ENCODE measurements around the gene TFB1M. TPM values are rescaled to one million over a fixed set of nuclear protein-coding genes. Genes with fewer than 3 reads are reported as not detected.
A peak's percentile ranks its signal among the peaks of the same experiment; 100 is the strongest.

The TFB1M gene
- total and polyA plus RNA-seq, 9 of the 15 experiments (the other 6 are each of a cell fraction or from before 2014, with no cell fraction given) = 34.6 to 145 (median 40.4) TPM

GRCh38 chr6:155319902-155320301, 5.6 kb upstream of the TFB1M start:
- in situ Hi-C loops (cut with MboI) = loop anchor here (25.0 kb wide), 1 partner anchor 1867 kb away; no protein-coding TSS in a partner anchor
- H2AFZ ChIP-seq (ENCODE audit: low read depth, low read length) = no peak overlapping the region; the same call in 1 of the 2 replicates

More at GRCh38 chr6:155319902-155320301, 5.6 kb upstream of the TFB1M start:
- Histone ChIP-seq H4K20me1 (replicated peaks; ENCODE audit: control insufficient read depth, insufficient read depth, low read length) (no peaks in the 10 kb centered on the region), H3K4me1 (replicated peaks in 1 of 2; ENCODE audit: control insufficient read depth in 2 of 2, insufficient read depth in 2 of 2, low read length in 2 of 2) (peaks cover 0 to 7% of the 10 kb centered on the region in 2 experiments; a peak in 2 of 5 replicates), H3K9ac (ENCODE audit: insufficient read depth in 1 of 2, low read depth in 2 of 2, low read length in 2 of 2) (no peak overlapping the region), H3K27ac (ENCODE audit: extremely low read depth, low read depth, low read length) (no peak overlapping the region), H3K27me3 (ENCODE audit: control insufficient read depth in 2 of 2, insufficient read depth in 2 of 2, low read length in 2 of 2) (no peaks in the 10 kb centered on the region), H3K9me3 (replicated peaks; ENCODE audit: control insufficient read depth, insufficient read depth, low read depth, low read length) (no peaks in the 10 kb centered on the region), H3K9me1 (ENCODE audit: control insufficient read depth, insufficient read depth, low read length) (no peaks in the 10 kb centered on the region), H3K36me3 (ENCODE audit: control insufficient read depth, insufficient read depth, low read length) (no peaks in the 10 kb centered on the region), H3K4me3 (no peak overlapping the region), H3K4me2 (ENCODE audit: insufficient read depth, low read length) (no peak overlapping the region), H3K79me2 (ENCODE audit: control insufficient read depth, insufficient read depth, low read length) (no peaks in the 10 kb centered on the region)
- no peak for FAIRE-seq
- BruUV-seq (replicated peaks) = no TSS peak
- TF ChIP-seq ZNF41 (CRISPR knock-in tag; conservative IDR thresholded peaks at IDR 0.05) (peak; percentile 89), SPI1 (IDR thresholded peaks at IDR 0.05; ENCODE audit: borderline replicate concordance, low read depth, low read length) (peak; percentile 50; the same call in 1 of the 2 replicates), BACH1 (tag; IDR thresholded peaks at IDR 0.05) (no peak), ZBTB33 (CRISPR knock-in tag; IDR thresholded peaks at IDR 0.05) (no peak), ZFP36 (IDR thresholded peaks at IDR 0.05; ENCODE audit: low read depth, low read length, partially characterized antibody) (no peak), ZKSCAN3 (CRISPR knock-in tag; IDR thresholded peaks at IDR 0.05) (no peak), ESRRA (IDR thresholded peaks at IDR 0.05; ENCODE audit: borderline replicate concordance, low read depth) (0 out of 2 replicates have a peak, but pooled peaks have one; percentile 19)
- DNase-seq (ENCODE audit: extremely low read depth in 1 of 4, low spot score in 3 of 4) = no peak
- intact Hi-C loops (cut with micrococcal nuclease) = loop anchor here (10.0 kb wide), 1 partner anchor 1365 kb away; no protein-coding TSS in a partner anchor
- POLR2A ChIA-PET = interaction anchor here (0.6 kb wide), 1 partner anchor 417 kb away, joined by 3 read pairs; no protein-coding TSS in a partner anchor
- no peak for ATAC-seq
- CTCF ChIA-PET (ENCODE audit: low intra/inter-chr PET ratio) = no interaction called here
- WGBS (ENCODE audit: insufficient coverage, low coverage, missing lambda C conversion rate) = 30% methylated on average over 4 of the region's 4 CpGs
